Hepatocyte (in vitro differentiated cells): ENCODE measurements around the gene SOX18.

ENCODE experiments used
- CTCF ChIP-seq: fragments of 200-600 bp; sonication (generic); IDR thresholded peaks from 2 replicates; pipeline ENCODE4 v1.5.1; 2016; ENCODE audit warnings: antibody characterized with exemption, mild to moderate bottlenecking; ENCODE audit not compliant: poor library complexity
- EZH2 ChIP-seq: fragments of 200-600 bp; sonication (generic); IDR thresholded peaks from 2 replicates; pipeline ENCODE4 v1.6.1; 2016; ENCODE audit warnings: antibody characterized with exemption, mild to moderate bottlenecking, borderline replicate concordance
- EZH2phosphoT487 ChIP-seq: fragments of 200-600 bp; sonication (generic); IDR thresholded peaks from one replicate; pipeline ENCODE4 v1.6.1; 2018; ENCODE audit warnings: antibody characterized with exemption, mild to moderate bottlenecking, low read depth, moderate library complexity; ENCODE audit not compliant: unreplicated experiment, severe bottlenecking

- no peak for TF ChIP-seq CTCF
- no peak for TF ChIP-seq EZH2phosphoT487
- TF ChIP-seq EZH2: no peak
Observed at GRCh38 chr20:64039293-64040160, 9.9 kb downstream of the SOX18 start.
